Motor neuron (in vitro differentiated cells): ENCODE measurements around the gene CCDC102A. TPM values are rescaled to one million over a fixed set of nuclear protein-coding genes. Genes with fewer than 3 reads are reported as not detected.

ENCODE experiments used
- ATAC-seq, 8 experiments: fragments of 200-7000 bp; cut with Tn5 transposase; replicated peaks in 6 of 8; 2 replicates each; pipeline ENCODE4 v1.8.0; 2021; ENCODE audit warnings: mild to moderate bottlenecking in 8 of 8, moderate library complexity in 8 of 8
- H3K27ac ChIP-seq, 2 donors: fragments of 250-450 bp; sonication (Bioruptor Pico); 2 replicates each; pipeline ENCODE4 v1.9.0; 2021; ENCODE audit warnings: antibody characterized with exemption in 2 of 2, mild to moderate bottlenecking in 2 of 2, moderate library complexity in 1 of 2
- H3K4me1 ChIP-seq, 2 donors: fragments of 250-450 bp; sonication (Bioruptor Pico); replicated peaks in 1 of 2; 2 replicates each; pipeline ENCODE4 v1.6.1; 2021; ENCODE audit warnings: antibody characterized with exemption in 2 of 2, mild to moderate bottlenecking in 2 of 2, moderate library complexity in 1 of 2
- H3K4me3 ChIP-seq, 5 donors: fragments of 250-450 bp; sonication (Bioruptor Pico); 2 replicates each; pipeline ENCODE4 v1.9.0; 2021; ENCODE audit warnings: antibody characterized with exemption in 5 of 5, mild to moderate bottlenecking in 5 of 5, moderate library complexity in 4 of 5
- WGBS, 10 experiments: fragments of 450-650 bp; shearing (Covaris generic); methylation state at CpG; one replicate each; pipeline ENCODE4 v1.0.0; 2022; 5-methylcytosine and 5-hydroxymethylcytosine counted together
- in situ Hi-C, 9 experiments: fragments of 400-800 bp; cut with MboI; loops; one replicate each; pipeline ENCODE4 v1.15.0; 2021; ENCODE audit warnings: low sequenced_read_pairs in 9 of 9, low pct_unique_long_range_greater_than_20kb in 2 of 9; ENCODE audit not compliant: unreplicated experiment in 9 of 9
- total RNA-seq, 8 experiments: library from RNA; unstranded; fragments of 300-600 nt; gene quantifications; 2 replicates each; pipeline versions ENCODE4 v1.2.3 to v1.2.4, GENCODE V29; 2022

The CCDC102A gene
- total RNA-seq, 8 experiments from 2014 or later, result 1.1 to 16.8 (median 6.2) TPM

DNA sequence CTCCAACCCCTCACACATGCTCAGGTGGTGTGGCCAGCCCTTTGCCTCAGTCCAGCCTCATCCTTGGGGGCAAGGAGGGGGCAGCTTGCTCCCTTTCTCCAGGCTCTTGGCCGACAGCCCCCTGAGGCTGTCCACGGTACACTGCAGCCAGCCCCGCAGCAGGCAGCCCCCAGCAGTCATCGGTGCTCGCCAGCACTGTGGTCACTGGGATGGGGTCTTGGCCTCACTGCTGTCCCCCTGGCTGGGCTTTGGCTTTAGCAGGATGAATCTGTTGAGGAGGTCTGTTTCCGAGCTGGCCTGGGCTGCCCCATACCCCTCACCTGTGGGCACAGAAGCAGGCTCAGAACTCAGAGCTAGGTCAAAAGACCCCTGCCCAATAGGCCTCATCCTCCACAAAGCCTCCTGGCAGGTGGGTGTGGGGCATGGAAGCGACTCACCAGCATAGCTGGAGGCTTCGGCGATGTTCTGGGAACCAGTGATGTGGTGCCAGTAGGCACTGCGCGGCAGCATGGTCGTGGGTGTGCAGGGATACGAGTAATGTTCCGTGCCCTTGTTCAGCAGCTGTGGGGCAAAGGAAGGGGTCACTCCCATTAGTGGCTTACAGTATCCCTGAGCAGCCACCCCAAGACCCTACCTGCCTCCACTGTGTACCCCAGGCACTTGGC lies 63.1 kb downstream of the CCDC102A start:
- ATAC-seq, result no peak
- WGBS, 10 experiments, result 47 to 100% (median 100%) methylated on average over 1 to 8 of the region's 14 CpGs; no CpG with 5 or more reads in 5 of the 10 experiments
- Histone ChIP-seq H3K4me3 (no peak overlapping the region), H3K27ac (no peak overlapping the region), H3K4me1 (peaks cover 28 to 37% of the 10 kb centered on the region in 2 donors)
- in situ Hi-C loops, result no loop called here

DNA sequence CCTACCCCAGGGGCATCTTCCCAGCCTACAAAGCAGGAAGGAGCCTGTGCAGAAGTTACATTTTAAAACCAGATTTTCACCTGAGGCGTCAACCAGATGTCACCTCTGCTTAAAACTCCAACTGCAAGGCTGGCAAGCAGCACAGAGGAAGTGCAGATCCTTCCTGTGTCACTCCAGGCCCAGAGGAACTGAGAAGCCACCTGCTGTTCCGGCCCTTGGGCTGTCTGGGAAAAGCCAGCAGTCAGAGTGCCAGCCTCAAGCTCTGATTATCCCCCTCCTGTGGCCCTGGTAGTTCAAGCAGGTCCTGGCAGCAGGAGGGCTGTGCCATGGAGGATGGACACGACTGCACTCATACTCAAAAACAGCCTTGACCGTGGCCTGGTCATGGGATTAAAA lies 63.7 kb downstream of the CCDC102A start:
- in situ Hi-C loops, result no loop called here
- ATAC-seq, result peak in 1 of 8 experiments; percentile 5
- H3K4me1 ChIP-seq, result peaks cover 22 to 30% of the 10 kb centered on the region in 2 donors
- H3K4me3 ChIP-seq, result no peak overlapping the region
- peak overlapping the region; percentile 22 to 31 for H3K27ac ChIP-seq
- 56 to 100% (median 74%) methylated on average over 1 to 3 of the region's 4 CpGs; no CpG with 5 or more reads in 5 of the 10 experiments for WGBS, 10 experiments

- 0 to 85% (median 40%) methylated on average over 1 to 8 of the region's 10 CpGs; no CpG with 5 or more reads in 1 of the 10 experiments for WGBS, 10 experiments
Measured at GRCh38 chr16:57471852-57472664, 64.3 kb downstream of the CCDC102A start.

GRCh38 chr16:57471209-57471608 lies 65.2 kb downstream of the CCDC102A start:
- no peak overlapping the region for H3K4me3 ChIP-seq
- no peak overlapping the region for H3K27ac ChIP-seq
- in situ Hi-C loops, result no loop called here
- 83 to 100% (median 100%) methylated on average over 1 of the region's 1 CpG; no CpG with 5 or more reads in 7 of the 10 experiments for WGBS, 10 experiments
- no peak for ATAC-seq
- H3K4me1 ChIP-seq, result peaks cover 13 to 22% of the 10 kb centered on the region in 2 donors

More at GRCh38 chr16:57471852-57472664, 64.3 kb downstream of the CCDC102A start:
- Histone ChIP-seq H3K27ac (peak overlapping the region; percentile 22 to 31), H3K4me1 (peaks cover 16 to 24% of the 10 kb centered on the region in 2 donors), H3K4me3 (no peak overlapping the region)
- in situ Hi-C loops, result no loop called here
- ATAC-seq, result peak in 5 of 8 experiments; percentile 18 to 61 (median 37)

- Histone ChIP-seq H3K27ac (no peak overlapping the region), H3K4me3 (no peak overlapping the region), H3K4me1 (peaks cover 13 to 18% of the 10 kb centered on the region in 2 donors)
- ATAC-seq, result peak in 1 of 8 experiments; percentile 25
- in situ Hi-C loops, result no loop called here
- 20 to 100% (median 70%) methylated on average over 1 to 4 of the region's 6 CpGs; no CpG with 5 or more reads in 4 of the 10 experiments for WGBS, 10 experiments
Measured at GRCh38 chr16:57470711-57471110, 65.7 kb downstream of the CCDC102A start.

GRCh38 chr16:57469917-57470470 lies 66.4 kb downstream of the CCDC102A start:
- in situ Hi-C loops, result loop anchor here in 1 of 9 experiments (10.0 kb wide), 1 partner anchor 55 kb away; no protein-coding TSS in a partner anchor
- no peak overlapping the region for H3K27ac ChIP-seq
- WGBS, 10 experiments, result 40 to 100% (median 74%) methylated on average over 1 to 3 of the region's 9 CpGs; no CpG with 5 or more reads in 7 of the 10 experiments
- peaks cover 13 to 18% of the 10 kb centered on the region in 2 donors for H3K4me1 ChIP-seq
- peak in 1 of 8 experiments; percentile 46 for ATAC-seq
- no peak overlapping the region for H3K4me3 ChIP-seq

DNA sequence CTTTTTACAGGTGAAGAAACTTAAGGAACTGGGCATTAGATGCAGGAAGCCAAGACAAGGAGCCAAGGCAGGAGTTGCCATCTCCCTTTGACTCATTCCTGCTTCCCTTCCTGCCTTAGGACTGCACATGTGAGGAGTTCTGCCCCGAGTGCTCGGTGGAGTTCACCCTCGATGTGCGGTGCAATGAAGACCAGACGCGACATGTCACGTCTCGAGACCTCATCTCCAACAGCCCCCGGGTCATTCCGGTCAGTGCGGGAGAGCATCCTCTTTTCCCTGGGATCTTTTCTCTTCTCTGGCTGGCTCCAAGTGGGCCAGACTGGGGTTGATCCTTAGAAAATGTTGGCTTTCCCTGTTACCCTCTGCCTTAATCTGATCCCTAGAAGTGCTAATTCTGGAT lies 67.3 kb downstream of the CCDC102A start:
- no peak for ATAC-seq
- H3K4me1 ChIP-seq, result peaks cover 13 to 18% of the 10 kb centered on the region in 2 donors
- in situ Hi-C loops, result loop anchor here in 1 of 9 experiments (10.0 kb wide), 1 partner anchor 56 kb away; no protein-coding TSS in a partner anchor
- WGBS, 10 experiments, result 80 to 100% (median 92%) methylated on average over 1 to 11 of the region's 11 CpGs; no CpG with 5 or more reads in 6 of the 10 experiments
- no peak overlapping the region for H3K27ac ChIP-seq
- H3K4me3 ChIP-seq, result no peak overlapping the region

DNA sequence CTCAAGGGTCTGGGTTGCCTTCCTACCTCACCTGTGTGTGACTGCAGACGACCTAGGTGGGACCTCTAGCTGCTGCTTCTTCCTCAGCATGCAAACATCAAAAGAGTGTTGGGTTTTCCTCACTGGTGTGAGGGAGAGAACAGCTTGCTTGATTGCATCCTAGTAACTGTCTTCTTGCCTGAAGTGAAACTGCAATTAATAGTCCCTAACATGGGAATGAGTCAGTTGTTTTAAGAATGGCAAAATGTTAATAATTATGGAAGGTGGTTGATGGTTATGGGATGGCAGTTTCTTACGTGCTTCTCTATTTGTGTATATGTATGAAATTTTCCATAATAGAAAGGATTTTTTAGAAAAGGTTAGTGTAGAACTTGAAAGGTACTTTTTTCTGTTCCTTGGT lies 68.0 kb downstream of the CCDC102A start:
- H3K27ac ChIP-seq, result no peak overlapping the region
- no peak overlapping the region for H3K4me3 ChIP-seq
- ATAC-seq, result no peak
- in situ Hi-C loops, result loop anchor here in 1 of 9 experiments (10.0 kb wide), 1 partner anchor 56 kb away; no protein-coding TSS in a partner anchor
- H3K4me1 ChIP-seq, result peaks cover 16 to 22% of the 10 kb centered on the region in 2 donors
- WGBS, 10 experiments, result 33 to 100% (median 86%) methylated on average over 1 to 2 of the region's 2 CpGs; no CpG with 5 or more reads in 2 of the 10 experiments

DNA sequence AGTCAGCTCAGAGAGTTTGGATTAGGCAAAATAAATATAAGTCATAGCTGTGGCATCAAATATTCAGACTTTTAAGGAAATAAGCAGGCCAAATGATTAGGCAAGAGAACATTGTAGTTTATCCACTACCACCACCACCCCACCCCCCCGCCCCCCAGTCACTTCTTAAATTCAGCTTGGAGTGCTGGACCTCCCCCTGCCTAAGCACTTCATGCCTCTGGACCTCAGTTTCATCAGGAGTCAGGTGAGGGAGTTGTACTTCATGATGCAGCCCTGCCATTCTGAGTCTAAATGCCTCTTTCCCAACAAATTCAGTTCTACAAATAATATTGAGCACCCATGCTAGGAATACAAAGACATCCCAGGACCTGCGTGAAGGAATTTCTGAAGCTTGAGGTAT lies 71.8 kb downstream of the CCDC102A start:
- no peak overlapping the region for H3K4me3 ChIP-seq
- 82 to 100% (median 100%) methylated on average over 1 to 2 of the region's 2 CpGs; no CpG with 5 or more reads in 4 of the 10 experiments for WGBS, 10 experiments
- in situ Hi-C loops, result loop anchor here in 1 of 9 experiments (10.0 kb wide), 1 partner anchor 60 kb away; no protein-coding TSS in a partner anchor
- no peak for ATAC-seq
- peaks cover 5% of the 10 kb centered on the region in 2 donors for H3K4me1 ChIP-seq
- no peak overlapping the region for H3K27ac ChIP-seq

DNA sequence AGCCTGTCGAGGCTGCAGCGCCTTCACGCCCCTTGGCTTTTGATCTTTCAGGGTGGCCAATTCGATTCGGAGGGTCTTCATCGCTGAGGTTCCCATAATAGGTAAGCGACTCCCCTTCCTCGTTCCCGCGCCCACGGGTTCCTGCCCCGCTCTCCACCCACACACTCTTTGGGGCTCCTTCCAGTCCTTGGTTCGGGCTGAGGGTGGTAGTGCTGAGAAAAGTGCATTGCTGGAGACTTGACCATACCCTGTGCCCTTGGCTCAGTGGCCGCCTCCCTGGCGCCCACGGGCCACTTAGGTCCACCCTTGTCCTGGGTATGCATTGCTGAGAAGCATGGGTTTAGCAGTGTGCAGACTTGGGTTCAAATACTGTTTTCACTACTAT lies 73.4 kb downstream of the CCDC102A start:
- peak; percentile 33 to 58 (median 40) for ATAC-seq
- WGBS, 10 experiments, result 0% methylated on average over 1 to 7 of the region's 16 CpGs; no CpG with 5 or more reads in 7 of the 10 experiments
- Histone ChIP-seq H3K4me1 (peaks cover 5% of the 10 kb centered on the region in 2 donors), H3K4me3 (peak overlapping the region; percentile 59 to 98 (median 87)), H3K27ac (peak overlapping the region; percentile 92 to 94)
- in situ Hi-C loops, result loop anchor here in 1 of 9 experiments (10.0 kb wide), 1 partner anchor 62 kb away; no protein-coding TSS in a partner anchor

DNA sequence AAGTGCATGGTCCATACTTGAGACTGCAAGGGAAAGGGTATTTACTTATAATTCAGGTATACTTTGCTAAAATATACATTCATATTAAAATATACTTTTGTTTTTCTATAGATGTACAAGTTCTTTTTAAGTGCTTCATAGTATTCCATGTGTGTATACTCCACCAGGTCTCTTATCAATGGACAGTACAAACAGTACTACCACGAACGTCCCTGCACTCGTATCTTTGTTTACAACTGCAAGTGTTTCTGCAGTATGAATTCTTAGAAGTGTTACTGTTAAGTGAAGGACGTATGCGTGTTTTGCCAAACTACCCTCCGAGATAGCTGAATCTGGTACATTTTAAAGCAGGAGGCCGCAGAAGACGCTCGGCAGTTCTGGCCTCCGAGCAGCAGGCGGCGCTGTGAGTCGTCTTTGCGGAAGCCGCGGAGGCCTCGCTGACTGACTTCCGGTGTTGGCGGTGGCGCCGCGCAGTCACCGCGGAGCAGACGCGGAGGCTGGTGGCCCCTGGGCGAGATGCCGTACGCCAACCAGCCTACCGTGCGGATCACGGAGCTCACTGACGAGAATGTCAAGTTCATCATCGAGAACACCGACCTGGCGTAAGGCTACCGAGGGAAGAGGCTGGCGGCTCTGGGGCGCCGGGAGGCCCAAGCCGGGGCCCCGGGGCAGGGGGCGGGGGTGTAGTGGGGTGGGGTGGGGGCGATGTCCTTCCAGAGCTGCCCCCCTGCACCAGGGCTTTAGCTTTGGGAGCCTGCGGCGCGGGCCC lies 74.0 kb downstream of the CCDC102A start, which contains the start of gene POLR2C:
TSS of gene POLR2C (plus strand) at position 471 of the 769 bp plus-strand sequence. CDS start at position 517, 46 bp downstream.
- 0 to 30% (median 0%) methylated on average over 1 to 10 of the region's 47 CpGs; no CpG with 5 or more reads in 1 of the 10 experiments for WGBS, 10 experiments
- H3K4me3 ChIP-seq, result peak within 1 kb of the TSS; percentile 59 to 98 (median 87)
- in situ Hi-C loops, result loop anchor here in 1 of 9 experiments (10.0 kb wide), 1 partner anchor 62 kb away; no protein-coding TSS in a partner anchor
- peak; percentile 89 to 98 (median 93) for ATAC-seq
- H3K27ac ChIP-seq, result peak within 1 kb of the TSS; percentile 92 to 94
- H3K4me1 ChIP-seq, result peaks cover 5% of the 10 kb centered on the region in 2 donors
